AG04449 (cell line): ENCODE data around the gene AADAC.
"Not testable (repeated sequence)": the region's sequence is repeated elsewhere in the genome, so short reads cannot be mapped to it uniquely, and the experiment has no call there.

Experiments
- CTCF ChIA-PET: fragments of 350-600 bp; formaldehyde crosslinking; extraction: SDS; loops from one replicate; lab custom pipeline; 2021; ENCODE audit warnings: antibody characterized with exemption; lab: Yijun Ruan, JAX
- POLR2A ChIA-PET: fragments of 400-600, 350-600 bp; formaldehyde crosslinking; extraction: SDS; loops from one replicate; lab custom pipeline; 2020; ENCODE audit warnings: antibody characterized with exemption, inconsistent platforms; lab: Yijun Ruan, JAX
- DNase-seq: peaks from one replicate; pipeline ENCODE4 v3.0.0-alpha.2; 2010; ENCODE audit warnings: low read depth, low spot score
- H3K4me3 ChIP-seq: 2 replicates; pipeline ENCODE4 v1.5.1; 2011; ENCODE audit warnings: low read depth, mild to moderate bottlenecking, control low read depth, low read length
- TF ChIP-seq, protein P1 (sequence below): IDR thresholded peaks from one replicate; pipeline ENCODE4 v1.5.1; 2011; ENCODE audit warnings: mild to moderate bottlenecking, moderate library complexity, low read length, control low read depth, inconsistent platforms; ENCODE audit not compliant: insufficient read depth; ENCODE audit errors: missing control alignments

The AADAC gene

GRCh38 chr3:151839313-151839631 lies 25.4 kb downstream of the AADAC start:
- ChIA-PET CTCF (interaction anchor here (0.6 to 6.3 kb wide), 23 partner anchors 9 to 555 kb away, joined by 3 to 121 read pairs (median 6); no protein-coding TSS in a partner anchor), POLR2A (no interaction called here)
- TF ChIP-seq, protein P1, sequence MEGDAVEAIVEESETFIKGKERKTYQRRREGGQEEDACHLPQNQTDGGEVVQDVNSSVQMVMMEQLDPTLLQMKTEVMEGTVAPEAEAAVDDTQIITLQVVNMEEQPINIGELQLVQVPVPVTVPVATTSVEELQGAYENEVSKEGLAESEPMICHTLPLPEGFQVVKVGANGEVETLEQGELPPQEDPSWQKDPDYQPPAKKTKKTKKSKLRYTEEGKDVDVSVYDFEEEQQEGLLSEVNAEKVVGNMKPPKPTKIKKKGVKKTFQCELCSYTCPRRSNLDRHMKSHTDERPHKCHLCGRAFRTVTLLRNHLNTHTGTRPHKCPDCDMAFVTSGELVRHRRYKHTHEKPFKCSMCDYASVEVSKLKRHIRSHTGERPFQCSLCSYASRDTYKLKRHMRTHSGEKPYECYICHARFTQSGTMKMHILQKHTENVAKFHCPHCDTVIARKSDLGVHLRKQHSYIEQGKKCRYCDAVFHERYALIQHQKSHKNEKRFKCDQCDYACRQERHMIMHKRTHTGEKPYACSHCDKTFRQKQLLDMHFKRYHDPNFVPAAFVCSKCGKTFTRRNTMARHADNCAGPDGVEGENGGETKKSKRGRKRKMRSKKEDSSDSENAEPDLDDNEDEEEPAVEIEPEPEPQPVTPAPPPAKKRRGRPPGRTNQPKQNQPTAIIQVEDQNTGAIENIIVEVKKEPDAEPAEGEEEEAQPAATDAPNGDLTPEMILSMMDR, result no peak
- no peak overlapping the region for H3K4me3 ChIP-seq
- no peak for DNase-seq

- no peak for DNase-seq
- H3K4me3 ChIP-seq, result no peak overlapping the region
- POLR2A ChIA-PET, result no interaction called here
- TF ChIP-seq, protein P1, result no peak
- CTCF ChIA-PET, result interaction anchor here (0.7 to 6.3 kb wide), 11 partner anchors 47 to 614 kb away, joined by 3 to 50 read pairs (median 4); no protein-coding TSS in a partner anchor
Observed at GRCh38 chr3:151841801-151842200, 27.9 kb downstream of the AADAC start.

DNA sequence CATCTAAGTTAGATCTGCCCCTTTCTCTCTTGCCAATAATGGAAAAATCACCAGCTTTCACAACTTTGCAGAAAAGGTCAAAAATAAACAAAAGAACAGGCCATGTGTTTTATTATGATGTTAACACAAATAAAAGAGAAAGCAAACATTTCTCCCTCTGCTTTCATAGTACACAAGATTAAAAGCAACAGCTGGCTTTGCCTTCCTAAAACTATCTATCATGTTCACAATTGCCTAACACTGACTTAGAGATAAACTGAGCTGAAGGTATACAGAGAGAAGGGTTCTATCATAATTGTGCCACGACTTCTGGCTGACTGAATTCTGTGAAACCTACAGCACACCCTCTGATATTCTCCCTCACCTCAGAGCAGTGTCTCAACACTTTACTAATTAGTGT lies 29.4 kb downstream of the AADAC start:
- POLR2A ChIA-PET, result no interaction called here
- TF ChIP-seq, protein P1, result no peak
- CTCF ChIA-PET, result interaction anchor here (0.9 to 1.0 kb wide), 2 partner anchors 76 to 402 kb away, joined by 3 to 4 read pairs; no protein-coding TSS in a partner anchor
- no peak overlapping the region for H3K4me3 ChIP-seq
- DNase-seq, result no peak

DNA sequence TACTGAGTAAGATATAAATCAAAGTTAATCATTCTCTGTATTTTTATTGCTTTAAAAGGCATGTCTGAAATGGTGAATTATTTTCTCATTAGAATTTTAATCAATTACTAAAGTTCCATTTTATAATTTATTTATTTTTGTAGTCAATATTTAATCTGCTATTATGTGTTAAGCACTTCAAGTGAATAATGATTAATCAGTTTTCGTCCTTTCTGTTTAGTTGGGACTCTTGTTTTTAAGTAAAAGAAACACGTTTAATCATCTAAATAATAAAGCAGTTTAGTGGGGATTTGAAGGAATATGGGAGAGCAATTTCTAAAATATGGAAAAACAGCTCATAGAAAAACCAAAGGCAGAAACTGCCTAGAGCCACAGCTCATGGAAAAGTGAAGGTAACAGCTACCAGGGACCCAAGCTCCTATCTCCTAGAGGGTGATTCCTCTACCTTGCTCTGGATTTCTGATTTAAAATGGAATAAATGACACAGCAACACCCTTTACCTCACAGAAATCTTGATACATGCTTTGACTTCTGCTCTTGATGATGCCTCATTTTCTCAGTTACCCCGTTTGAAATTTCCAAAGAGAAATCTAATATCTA lies 31.5 kb downstream of the AADAC start:
- ChIA-PET POLR2A (no interaction called here), CTCF (interaction anchor here (0.6 kb wide), 1 partner anchor 69 kb away, joined by 3 read pairs; no protein-coding TSS in a partner anchor)
- TF ChIP-seq, protein P1, result no peak
- DNase-seq, result no peak
- no peak overlapping the region for H3K4me3 ChIP-seq

- H3K4me3 ChIP-seq, POLR2A ChIA-PET, DNase-seq: not testable (repeated sequence)
- CTCF ChIA-PET, result interaction anchor here (1.4 kb wide), 1 partner anchor 12 kb away, joined by 5 read pairs; no protein-coding TSS in a partner anchor
Observed at GRCh38 chr3:151850065-151850464, 36.1 kb downstream of the AADAC start.

- DNase-seq, result no peak
- no peak overlapping the region for H3K4me3 ChIP-seq
- CTCF ChIA-PET, result interaction anchor here (0.7 kb wide), 1 partner anchor 11 kb away, joined by 3 read pairs; no protein-coding TSS in a partner anchor
- TF ChIP-seq, protein P1, result no peak
- POLR2A ChIA-PET, result no interaction called here
Observed at GRCh38 chr3:151852074-151852811, 38.3 kb downstream of the AADAC start.
